ENCODE results near the gene DNM3.

- TF ChIP-seq, protein P1, sequence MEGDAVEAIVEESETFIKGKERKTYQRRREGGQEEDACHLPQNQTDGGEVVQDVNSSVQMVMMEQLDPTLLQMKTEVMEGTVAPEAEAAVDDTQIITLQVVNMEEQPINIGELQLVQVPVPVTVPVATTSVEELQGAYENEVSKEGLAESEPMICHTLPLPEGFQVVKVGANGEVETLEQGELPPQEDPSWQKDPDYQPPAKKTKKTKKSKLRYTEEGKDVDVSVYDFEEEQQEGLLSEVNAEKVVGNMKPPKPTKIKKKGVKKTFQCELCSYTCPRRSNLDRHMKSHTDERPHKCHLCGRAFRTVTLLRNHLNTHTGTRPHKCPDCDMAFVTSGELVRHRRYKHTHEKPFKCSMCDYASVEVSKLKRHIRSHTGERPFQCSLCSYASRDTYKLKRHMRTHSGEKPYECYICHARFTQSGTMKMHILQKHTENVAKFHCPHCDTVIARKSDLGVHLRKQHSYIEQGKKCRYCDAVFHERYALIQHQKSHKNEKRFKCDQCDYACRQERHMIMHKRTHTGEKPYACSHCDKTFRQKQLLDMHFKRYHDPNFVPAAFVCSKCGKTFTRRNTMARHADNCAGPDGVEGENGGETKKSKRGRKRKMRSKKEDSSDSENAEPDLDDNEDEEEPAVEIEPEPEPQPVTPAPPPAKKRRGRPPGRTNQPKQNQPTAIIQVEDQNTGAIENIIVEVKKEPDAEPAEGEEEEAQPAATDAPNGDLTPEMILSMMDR (IDR thresholded peaks at IDR 0.05): no peak
- TF ChIP-seq POLR2A (IDR thresholded peaks at IDR 0.05): no peak
These were observed 582.0 kb downstream of the DNM3 start for GRCh38 chr1:172423336-172423735.

Measured in adrenal gland (tissue), 5 donors.